HG02973 (cell line): ENCODE results near the gene RAB1B.
A peak's percentile ranks its signal among the peaks of the same experiment; 100 is the strongest.

ENCODE experiments used
- ATAC-seq: cut with Tn5 transposase; IDR thresholded peaks from one replicate; pipeline ENCODE4 v1.9.1; 2021; ENCODE audit warnings: moderate library complexity; ENCODE audit not compliant: unreplicated experiment

The RAB1B gene

GRCh38 chr11:66268244-66268951 lies at the start of gene RAB1B:
RAB1B (plus strand) TSS chr11:66268639; CDS start chr11:66268680, 41 bp downstream.
- ATAC-seq, result peak; percentile 62

DNA sequence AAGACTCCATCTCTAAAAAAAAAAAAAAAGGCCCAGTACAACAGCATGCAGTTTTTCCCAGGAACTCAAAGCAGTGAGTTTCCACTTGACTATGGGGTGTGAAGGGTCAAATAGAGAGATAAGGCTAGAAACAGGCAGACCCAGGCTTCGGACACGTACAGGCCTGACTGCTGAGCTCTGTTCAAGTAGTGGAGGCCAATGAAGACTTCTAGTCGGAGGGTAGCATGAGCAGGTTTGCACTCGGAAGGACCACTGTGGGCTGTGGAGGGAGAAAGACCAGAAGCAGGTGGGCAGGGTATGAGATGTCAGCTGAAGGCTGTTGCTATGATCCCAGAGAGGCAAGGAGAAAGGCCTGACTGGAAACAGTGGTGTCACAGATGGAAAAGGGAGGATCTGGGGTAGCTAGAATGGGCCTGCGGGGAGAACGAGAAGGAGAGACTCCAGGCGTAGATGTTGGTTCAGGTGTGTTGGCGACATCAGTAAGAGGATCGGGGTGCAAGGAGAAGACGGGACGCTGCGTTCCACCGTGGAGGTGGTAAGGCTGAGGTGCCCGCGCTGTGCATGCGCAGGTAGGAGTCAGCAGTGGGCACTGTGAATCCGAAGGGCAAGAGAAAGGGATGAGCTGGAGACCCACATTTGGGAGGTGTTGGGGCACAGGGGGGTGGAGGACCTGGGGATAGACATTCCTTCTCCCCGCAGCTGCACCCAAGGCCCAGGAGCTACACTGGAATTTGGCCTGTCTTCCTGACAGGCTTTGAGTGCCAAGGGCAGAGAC lies 49.4 kb upstream of the RAB1B start:
- ATAC-seq, result no peak

DNA sequence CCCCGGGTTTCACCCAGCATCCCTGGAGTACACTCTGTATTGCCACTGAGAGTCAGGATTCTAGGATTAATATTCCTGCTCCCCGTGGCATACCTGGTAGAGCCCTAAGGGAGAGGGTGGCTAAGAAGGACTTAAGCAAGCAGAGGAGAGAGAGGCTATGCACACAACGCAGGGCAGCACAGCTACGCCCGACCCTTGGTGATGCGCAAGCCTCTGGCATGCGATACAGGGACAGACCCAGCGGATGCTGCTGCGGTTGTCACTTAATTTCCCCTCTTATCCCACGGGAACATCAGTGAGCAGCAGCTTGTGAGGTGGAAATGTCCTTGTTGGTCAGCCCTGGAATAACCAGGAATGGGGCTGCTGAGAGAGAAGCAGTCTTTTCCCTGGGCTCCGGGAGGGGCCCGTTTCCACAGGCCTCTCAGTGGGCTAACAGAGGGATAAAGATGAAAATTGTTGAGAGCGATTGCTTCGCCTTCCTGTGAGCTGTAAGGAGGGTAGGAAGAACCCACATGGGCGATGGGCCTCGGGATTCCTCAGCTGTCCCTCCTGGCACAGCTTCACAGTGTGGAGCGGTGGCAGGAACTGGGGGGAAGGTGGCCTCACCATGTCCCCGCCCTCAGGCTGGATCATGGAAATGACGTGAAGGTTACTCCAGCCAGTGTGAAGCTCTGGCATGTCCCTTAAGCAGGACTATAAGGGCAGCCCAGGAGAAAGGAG lies 48.4 kb upstream of the RAB1B start:
- ATAC-seq, result no peak

- ATAC-seq, result no peak
Measured at GRCh38 chr11:66220566-66220935, 47.9 kb upstream of the RAB1B start.

DNA sequence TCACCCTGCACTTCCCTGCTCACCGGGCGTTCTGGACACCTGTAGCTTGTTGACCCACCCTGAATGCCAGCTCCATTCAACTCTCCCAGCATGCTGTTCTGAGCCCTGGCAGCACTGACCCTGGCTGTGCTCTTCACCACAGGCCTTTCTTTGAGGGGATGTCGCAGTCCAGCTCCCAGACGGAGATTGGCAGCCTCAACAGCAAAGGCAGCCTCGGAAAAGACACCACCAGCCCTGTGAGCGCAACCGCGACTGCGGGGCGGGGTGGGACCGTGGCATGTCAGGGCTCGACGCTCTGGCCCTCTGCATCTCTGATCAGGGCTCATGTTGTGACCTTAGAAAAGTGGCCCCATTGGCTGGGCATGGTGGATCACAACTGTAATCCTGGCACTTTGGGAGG lies 47.4 kb upstream of the RAB1B start:
- ATAC-seq, result no peak

GRCh38 chr11:66221726-66222236 lies 46.7 kb upstream of the RAB1B start:
- ATAC-seq, result no peak

- peak; percentile 78 for ATAC-seq
Measured at GRCh38 chr11:66222358-66223149, 45.9 kb upstream of the RAB1B start.

GRCh38 chr11:66224226-66224855 lies 44.1 kb upstream of the RAB1B start:
- ATAC-seq, result no peak

DNA sequence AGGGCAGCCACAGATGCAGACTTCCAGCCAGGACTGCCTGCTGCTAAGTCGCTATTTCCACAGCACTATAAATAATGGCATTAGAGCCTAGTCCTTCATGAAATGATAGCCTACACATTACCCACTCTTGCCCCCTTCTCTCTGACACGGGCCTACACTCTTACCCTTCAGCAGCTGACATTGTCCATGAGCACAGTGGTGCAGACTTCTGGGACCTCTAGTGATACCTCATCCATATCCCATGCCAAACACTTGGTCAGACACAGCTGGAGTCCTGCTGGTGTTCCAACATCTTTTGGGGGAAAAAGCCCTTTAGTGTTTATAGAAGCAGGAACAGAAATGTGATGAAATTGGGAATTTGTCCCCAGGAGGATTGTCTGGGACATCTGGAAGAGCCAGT lies 43.4 kb upstream of the RAB1B start:
- no peak for ATAC-seq

GRCh38 chr11:66226101-66226500 lies 42.3 kb upstream of the RAB1B start:
- no peak for ATAC-seq

DNA sequence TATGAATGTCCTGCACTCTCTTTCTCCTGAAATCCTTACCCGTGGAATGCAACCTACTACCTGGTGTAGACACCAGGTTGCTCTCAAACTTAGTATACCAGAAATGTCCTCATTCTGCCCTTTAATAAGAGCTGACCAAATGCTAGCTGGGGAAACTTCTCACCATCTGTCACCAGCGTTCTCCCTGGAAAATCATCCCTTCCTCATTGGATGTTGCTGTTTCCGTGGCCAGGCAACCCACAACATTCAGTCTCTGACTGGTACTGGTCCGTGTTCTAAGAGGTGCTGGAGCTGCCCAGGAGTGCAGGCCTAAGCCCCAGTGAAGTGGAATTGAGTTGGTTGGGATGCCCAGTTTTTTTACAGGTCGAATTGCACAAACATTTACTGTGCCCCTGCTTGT lies 40.7 kb upstream of the RAB1B start:
- no peak for ATAC-seq

DNA sequence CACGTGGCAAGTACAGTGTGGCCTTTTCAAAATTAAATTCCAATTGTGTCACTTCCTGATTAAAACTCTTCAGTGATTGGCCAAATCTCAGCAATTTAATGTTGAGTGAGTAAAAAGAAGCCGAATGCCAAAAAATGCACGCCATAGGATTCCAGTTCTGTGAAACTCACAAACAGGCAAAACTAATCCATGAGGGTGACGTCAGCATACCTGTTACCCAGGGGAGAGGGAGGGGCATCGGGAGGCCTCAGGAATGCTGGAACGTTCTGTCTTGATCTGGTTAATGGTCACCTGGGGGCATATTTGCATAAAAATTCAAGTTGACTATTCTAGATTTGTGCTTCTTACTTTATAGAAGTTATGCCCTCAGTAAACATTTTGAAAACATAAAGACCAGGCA lies 39.9 kb upstream of the RAB1B start:
- ATAC-seq, result no peak

- no peak for ATAC-seq
Measured at GRCh38 chr11:66230156-66230555, 38.3 kb upstream of the RAB1B start.

- ATAC-seq, result no peak
Measured at GRCh38 chr11:66230978-66231377, 37.5 kb upstream of the RAB1B start.

DNA sequence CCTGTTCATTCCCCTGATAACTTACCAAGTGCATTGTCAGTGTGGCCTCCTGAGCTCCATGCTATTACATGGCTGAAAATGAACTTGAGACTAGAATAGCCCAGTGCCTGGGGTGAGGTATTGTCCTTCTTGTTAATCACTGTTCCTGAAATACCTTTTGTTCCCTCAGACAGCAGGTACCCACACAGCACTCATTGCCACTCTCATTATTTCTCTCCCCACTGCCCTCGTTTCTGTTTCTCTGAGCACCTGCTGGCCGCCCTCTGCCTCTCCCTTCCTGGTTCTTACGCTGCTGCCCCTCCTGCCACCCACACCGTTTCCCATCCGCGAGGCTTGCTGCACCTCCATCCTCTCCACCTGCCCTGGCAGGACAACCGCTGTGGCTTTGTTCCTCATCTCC lies 36.9 kb upstream of the RAB1B start:
- no peak for ATAC-seq

- no peak for ATAC-seq
Measured at GRCh38 chr11:66232769-66233168, 35.7 kb upstream of the RAB1B start.

DNA sequence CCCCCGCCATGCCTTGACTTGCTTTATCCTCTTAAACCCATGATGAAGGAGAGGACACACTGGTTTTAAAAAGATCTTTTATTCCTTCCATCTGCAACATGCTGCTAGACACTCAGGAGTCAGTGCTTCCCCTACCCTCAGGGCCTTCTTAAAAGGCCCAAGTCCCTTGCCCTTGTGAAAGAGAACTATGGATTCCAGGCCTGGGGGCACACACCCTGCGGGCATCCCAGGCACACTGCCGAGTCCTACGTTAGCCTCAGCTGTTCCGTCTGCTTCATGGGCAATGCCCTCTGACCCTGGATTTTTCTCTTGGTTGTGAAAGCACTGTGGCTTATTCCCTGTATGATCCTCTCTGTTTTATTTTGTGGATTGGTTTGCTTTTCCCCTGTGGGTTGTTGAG lies 35.1 kb upstream of the RAB1B start:
- ATAC-seq, result no peak

GRCh38 chr11:66235141-66235540 lies 33.3 kb upstream of the RAB1B start:
- no peak for ATAC-seq

GRCh38 chr11:66237867-66238266 lies 30.6 kb upstream of the RAB1B start:
- ATAC-seq, result no peak

GRCh38 chr11:66238786-66239413 lies 29.5 kb upstream of the RAB1B start:
- no peak for ATAC-seq
